Measurements from ENCODE around the gene PRKCE.
A peak's percentile ranks its signal among the peaks of the same experiment; 100 is the strongest.

PRKCE gene

GRCh38 chr2:46006473-46007025 is 355.1 kb downstream of the PRKCE start:
- Mint-ChIP-seq H3K27me3 (no peaks in the 10 kb centered on the region), H3K4me1 (no peaks in the 10 kb centered on the region), H3K4me3 (no peak overlapping the region), H3K9me3 (no peaks in the 10 kb centered on the region), H3K27ac (no peak overlapping the region)
- no peak for DNase-seq
- no peak for ATAC-seq

GRCh38 chr2:46007412-46007811 is 355.9 kb downstream of the PRKCE start:
- Mint-ChIP-seq H3K27me3 (no peaks in the 10 kb centered on the region), H3K4me1 (no peaks in the 10 kb centered on the region), H3K9me3 (no peaks in the 10 kb centered on the region), H3K4me3 (no peak overlapping the region), H3K27ac (peak overlapping the region in 1 of 2 donors; percentile 13)
- ATAC-seq (no peak), DNase-seq (no peak)

- DNase-seq (no peak), ATAC-seq (no peak)
- Mint-ChIP-seq H3K27me3 (no peaks in the 10 kb centered on the region), H3K9me3 (no peaks in the 10 kb centered on the region), H3K4me3 (no peak overlapping the region), H3K27ac (peak overlapping the region; percentile 44 to 64), H3K4me1 (no peaks in the 10 kb centered on the region)
Observed at GRCh38 chr2:46008091-46008870, 356.8 kb downstream of the PRKCE start.

GRCh38 chr2:46009315-46009714 is 357.8 kb downstream of the PRKCE start:
- ATAC-seq (no peak), DNase-seq (no peak)
- Mint-ChIP-seq H3K27ac (no peak overlapping the region), H3K4me1 (no peaks in the 10 kb centered on the region), H3K9me3 (no peaks in the 10 kb centered on the region), H3K27me3 (no peaks in the 10 kb centered on the region), H3K4me3 (no peak overlapping the region)

GRCh38 chr2:46009772-46010171 is 358.3 kb downstream of the PRKCE start:
- no peaks in the 10 kb centered on the region for H3K27me3 Mint-ChIP-seq
- no peak for DNase-seq
- ATAC-seq = no peak
- no peak overlapping the region for H3K4me3 Mint-ChIP-seq
- H3K4me1 Mint-ChIP-seq = no peaks in the 10 kb centered on the region
- H3K9me3 Mint-ChIP-seq = no peaks in the 10 kb centered on the region
- H3K27ac Mint-ChIP-seq = peak overlapping the region in 1 of 2 donors; percentile 7

GRCh38 chr2:46010223-46010924 is 358.9 kb downstream of the PRKCE start:
- ATAC-seq = no peak
- Mint-ChIP-seq H3K27ac (no peak overlapping the region), H3K4me1 (no peaks in the 10 kb centered on the region), H3K9me3 (no peaks in the 10 kb centered on the region), H3K27me3 (no peaks in the 10 kb centered on the region), H3K4me3 (no peak overlapping the region)
- no peak for DNase-seq

GRCh38 chr2:46010925-46011490 is 359.5 kb downstream of the PRKCE start:
- Mint-ChIP-seq H3K27ac (no peak overlapping the region), H3K4me1 (no peaks in the 10 kb centered on the region), H3K4me3 (no peak overlapping the region), H3K27me3 (no peaks in the 10 kb centered on the region), H3K9me3 (no peaks in the 10 kb centered on the region)
- ATAC-seq (peak; percentile 68), DNase-seq (no peak)

GRCh38 chr2:46012618-46013240 is 361.3 kb downstream of the PRKCE start:
- H3K27ac Mint-ChIP-seq = no peak overlapping the region
- H3K27me3 Mint-ChIP-seq = no peaks in the 10 kb centered on the region
- no peaks in the 10 kb centered on the region for H3K4me1 Mint-ChIP-seq
- no peak for ATAC-seq
- DNase-seq = no peak
- H3K9me3 Mint-ChIP-seq = no peaks in the 10 kb centered on the region
- H3K4me3 Mint-ChIP-seq = no peak overlapping the region

- Mint-ChIP-seq H3K27ac (no peak overlapping the region), H3K4me3 (no peak overlapping the region), H3K4me1 (no peaks in the 10 kb centered on the region), H3K9me3 (no peaks in the 10 kb centered on the region), H3K27me3 (no peaks in the 10 kb centered on the region)
- no peak for DNase-seq
- ATAC-seq = no peak
Observed at GRCh38 chr2:46013726-46014125, 362.3 kb downstream of the PRKCE start.

- H3K27me3 Mint-ChIP-seq = no peaks in the 10 kb centered on the region
- no peak overlapping the region for H3K4me3 Mint-ChIP-seq
- no peaks in the 10 kb centered on the region for H3K4me1 Mint-ChIP-seq
- ATAC-seq (no peak), DNase-seq (no peak)
- H3K27ac Mint-ChIP-seq = no peak overlapping the region
- no peaks in the 10 kb centered on the region for H3K9me3 Mint-ChIP-seq
Observed at GRCh38 chr2:46014911-46015654, 363.6 kb downstream of the PRKCE start.

- DNase-seq (no peak), ATAC-seq (no peak)
- H3K27me3 Mint-ChIP-seq = no peaks in the 10 kb centered on the region
- no peaks in the 10 kb centered on the region for H3K4me1 Mint-ChIP-seq
- no peaks in the 10 kb centered on the region for H3K9me3 Mint-ChIP-seq
- H3K4me3 Mint-ChIP-seq = no peak overlapping the region
- no peak overlapping the region for H3K27ac Mint-ChIP-seq
Observed at GRCh38 chr2:46015671-46016070, 364.2 kb downstream of the PRKCE start.

- ATAC-seq = no peak
- no peak overlapping the region for H3K27ac Mint-ChIP-seq
- DNase-seq = no peak
Observed at GRCh38 chr2:46016091-46016490, 364.6 kb downstream of the PRKCE start.

GRCh38 chr2:46018773-46019591 is 367.5 kb downstream of the PRKCE start:
- Mint-ChIP-seq H3K4me1 (no peaks in the 10 kb centered on the region), H3K4me3 (no peak overlapping the region), H3K27me3 (no peaks in the 10 kb centered on the region), H3K27ac (no peak overlapping the region), H3K9me3 (no peaks in the 10 kb centered on the region)
- no peak for ATAC-seq
- no peak for DNase-seq

More at GRCh38 chr2:46016091-46016490, 364.6 kb downstream of the PRKCE start:
- Mint-ChIP-seq H3K4me1 (no peaks in the 10 kb centered on the region), H3K9me3 (no peaks in the 10 kb centered on the region), H3K27me3 (no peaks in the 10 kb centered on the region), H3K4me3 (no peak overlapping the region)

- H3K9me3 Mint-ChIP-seq = no peaks in the 10 kb centered on the region
- H3K4me1 Mint-ChIP-seq = no peaks in the 10 kb centered on the region
- no peak for DNase-seq
- H3K4me3 Mint-ChIP-seq = no peak overlapping the region
- no peak for ATAC-seq
- H3K27me3 Mint-ChIP-seq = no peaks in the 10 kb centered on the region
- H3K27ac Mint-ChIP-seq = no peak overlapping the region
Observed at GRCh38 chr2:46020416-46020815, 368.9 kb downstream of the PRKCE start.
